Kidney epithelial cell (primary cell): ENCODE measurements around the gene KRT24. TPM values are rescaled to one million over a fixed set of nuclear protein-coding genes. Genes with fewer than 3 reads are reported as not detected.

Experiments
- DNase-seq: peaks from one replicate; pipeline ENCODE4 v3.0.0-alpha.2; 2010; ENCODE audit warnings: low read depth
- H3K27me3 ChIP-seq: 2 replicates; pipeline ENCODE4 v1.6.0; 2011; ENCODE audit warnings: low read length; ENCODE audit not compliant: control insufficient read depth, insufficient read depth
- H3K36me3 ChIP-seq: 2 replicates; pipeline ENCODE4 v1.5.1; 2011; ENCODE audit warnings: low read length; ENCODE audit not compliant: control insufficient read depth, insufficient read depth
- H3K4me3 ChIP-seq: 2 replicates; pipeline ENCODE4 v1.5.1; 2011; ENCODE audit warnings: low read depth, mild to moderate bottlenecking, control low read depth, low read length
- total RNA-seq: library from RNA; depleted of rRNA; stranded (reverse); fragments of >200 nt; gene quantifications from 2 replicates; pipeline ENCODE4 v1.2.3, GENCODE V29; 2015
- TF ChIP-seq, protein P1 (sequence below): IDR thresholded peaks from 2 replicates; pipeline ENCODE4 v1.5.1; 2011; ENCODE audit warnings: mild to moderate bottlenecking, moderate library complexity, low read length, control low read depth, inconsistent platforms; ENCODE audit not compliant: insufficient read depth, poor library complexity, severe bottlenecking

KRT24 gene
- total RNA-seq, 1 donor from 2014 or later, result not detected

GRCh38 chr17:40702271-40702670 is 1.3 kb downstream of the KRT24 start:
- DNase-seq, result no peak
- H3K27me3 ChIP-seq, result no peaks in the 10 kb centered on the region
- H3K4me3 ChIP-seq, result no peak overlapping the region
- TF ChIP-seq, protein P1, sequence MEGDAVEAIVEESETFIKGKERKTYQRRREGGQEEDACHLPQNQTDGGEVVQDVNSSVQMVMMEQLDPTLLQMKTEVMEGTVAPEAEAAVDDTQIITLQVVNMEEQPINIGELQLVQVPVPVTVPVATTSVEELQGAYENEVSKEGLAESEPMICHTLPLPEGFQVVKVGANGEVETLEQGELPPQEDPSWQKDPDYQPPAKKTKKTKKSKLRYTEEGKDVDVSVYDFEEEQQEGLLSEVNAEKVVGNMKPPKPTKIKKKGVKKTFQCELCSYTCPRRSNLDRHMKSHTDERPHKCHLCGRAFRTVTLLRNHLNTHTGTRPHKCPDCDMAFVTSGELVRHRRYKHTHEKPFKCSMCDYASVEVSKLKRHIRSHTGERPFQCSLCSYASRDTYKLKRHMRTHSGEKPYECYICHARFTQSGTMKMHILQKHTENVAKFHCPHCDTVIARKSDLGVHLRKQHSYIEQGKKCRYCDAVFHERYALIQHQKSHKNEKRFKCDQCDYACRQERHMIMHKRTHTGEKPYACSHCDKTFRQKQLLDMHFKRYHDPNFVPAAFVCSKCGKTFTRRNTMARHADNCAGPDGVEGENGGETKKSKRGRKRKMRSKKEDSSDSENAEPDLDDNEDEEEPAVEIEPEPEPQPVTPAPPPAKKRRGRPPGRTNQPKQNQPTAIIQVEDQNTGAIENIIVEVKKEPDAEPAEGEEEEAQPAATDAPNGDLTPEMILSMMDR, result no peak
- no peaks in the 10 kb centered on the region for H3K36me3 ChIP-seq

DNA sequence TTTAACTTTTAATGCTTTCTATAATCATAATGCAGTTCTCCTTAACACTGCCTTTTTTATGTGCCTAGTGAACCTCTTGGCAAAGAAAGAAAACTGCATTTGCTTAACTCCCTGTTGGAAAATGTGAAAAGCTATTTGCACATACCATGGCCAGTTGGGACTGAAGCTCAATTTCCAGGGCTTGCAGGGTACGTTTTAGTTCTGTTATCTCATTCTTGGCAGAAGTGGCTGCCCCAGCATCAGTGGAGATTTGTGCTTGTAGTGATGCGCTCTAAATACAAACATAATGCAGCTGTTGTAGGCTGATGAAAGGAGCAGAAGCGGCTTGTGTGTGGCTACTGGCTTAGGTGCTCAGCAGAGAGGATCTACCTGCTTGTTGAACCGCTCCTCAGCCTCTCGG is 3.7 kb downstream of the KRT24 start:
- no peak overlapping the region for H3K4me3 ChIP-seq
- DNase-seq, result no peak
- no peaks in the 10 kb centered on the region for H3K36me3 ChIP-seq
- H3K27me3 ChIP-seq, result no peaks in the 10 kb centered on the region
- TF ChIP-seq, protein P1, result no peak

DNA sequence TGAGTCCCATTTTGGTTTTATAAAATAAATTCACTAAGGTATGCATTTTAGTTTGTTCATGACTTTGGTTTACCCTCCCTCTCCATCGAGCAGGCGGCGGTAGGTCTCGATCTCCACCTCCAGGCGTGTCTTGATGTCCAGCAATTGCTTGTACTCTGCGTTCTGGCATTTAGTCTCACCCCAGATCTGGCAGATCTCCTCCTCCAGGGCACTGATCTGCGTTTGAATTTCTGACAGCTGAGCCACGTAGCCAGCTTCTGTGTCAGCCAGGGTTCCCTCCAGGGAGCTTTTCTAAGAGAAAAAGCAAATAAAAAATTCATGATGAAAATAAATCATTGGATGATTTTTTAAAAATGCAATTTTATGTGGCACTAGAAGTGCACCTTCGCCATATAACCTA is 4.2 kb downstream of the KRT24 start:
- TF ChIP-seq, protein P1, result no peak
- Histone ChIP-seq H3K27me3 (no peaks in the 10 kb centered on the region), H3K36me3 (no peaks in the 10 kb centered on the region), H3K4me3 (no peak overlapping the region)
- no peak for DNase-seq

- DNase-seq, result no peak
- Histone ChIP-seq H3K36me3 (no peaks in the 10 kb centered on the region), H3K4me3 (no peak overlapping the region), H3K27me3 (no peaks in the 10 kb centered on the region)
- TF ChIP-seq, protein P1, result no peak
Measured at GRCh38 chr17:40697297-40697696, 6.3 kb downstream of the KRT24 start.

- TF ChIP-seq, protein P1, result no peak
- DNase-seq, result no peak
- no peaks in the 10 kb centered on the region for H3K27me3 ChIP-seq
Measured at GRCh38 chr17:40696651-40697072, 6.9 kb downstream of the KRT24 start.

DNA sequence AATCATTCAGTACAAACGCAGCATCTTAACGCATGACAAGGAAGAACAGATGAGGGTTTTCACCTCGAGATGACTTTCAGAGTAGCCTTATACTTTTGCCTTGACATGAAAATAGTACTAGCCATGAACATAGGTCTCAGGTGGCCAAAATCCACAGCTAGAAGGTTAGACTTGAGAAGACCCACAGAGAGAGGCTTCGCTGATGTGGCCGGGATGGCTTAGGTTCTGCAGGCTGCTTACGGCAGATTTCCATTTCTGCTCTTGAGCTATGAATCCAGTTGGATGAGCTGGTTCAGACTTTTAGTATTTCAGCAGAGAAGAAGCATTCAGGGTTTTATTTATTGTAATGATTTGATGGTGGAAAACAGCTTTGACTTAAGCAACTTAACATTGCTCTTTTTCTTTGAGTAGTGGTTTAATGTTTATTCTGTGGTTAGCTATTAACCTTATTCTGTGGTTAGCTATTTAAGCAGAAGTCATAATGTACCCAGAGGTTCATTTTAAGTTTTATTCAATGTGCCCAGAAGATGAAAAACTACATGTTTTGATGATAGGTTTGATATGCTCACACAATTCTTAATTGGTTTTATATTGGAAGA is 7.6 kb downstream of the KRT24 start:
- Histone ChIP-seq H3K27me3 (no peaks in the 10 kb centered on the region), H3K36me3 (no peaks in the 10 kb centered on the region), H3K4me3 (no peak overlapping the region)
- DNase-seq, result peak; percentile 28
- TF ChIP-seq, protein P1, result no peak

More at GRCh38 chr17:40696651-40697072, 6.9 kb downstream of the KRT24 start:
- no peaks in the 10 kb centered on the region for H3K36me3 ChIP-seq
- no peak overlapping the region for H3K4me3 ChIP-seq
